GM21447 (cell line): Measurements from ENCODE around the gene TNNT3.
"Not testable (repeated sequence)": the region's sequence is repeated elsewhere in the genome, so short reads cannot be mapped to it uniquely, and the experiment has no call there.

Experiments
- ATAC-seq: cut with Tn5 transposase; IDR thresholded peaks from one replicate; pipeline ENCODE4 v1.9.1; 2021; ENCODE audit not compliant: unreplicated experiment

Gene TNNT3

DNA sequence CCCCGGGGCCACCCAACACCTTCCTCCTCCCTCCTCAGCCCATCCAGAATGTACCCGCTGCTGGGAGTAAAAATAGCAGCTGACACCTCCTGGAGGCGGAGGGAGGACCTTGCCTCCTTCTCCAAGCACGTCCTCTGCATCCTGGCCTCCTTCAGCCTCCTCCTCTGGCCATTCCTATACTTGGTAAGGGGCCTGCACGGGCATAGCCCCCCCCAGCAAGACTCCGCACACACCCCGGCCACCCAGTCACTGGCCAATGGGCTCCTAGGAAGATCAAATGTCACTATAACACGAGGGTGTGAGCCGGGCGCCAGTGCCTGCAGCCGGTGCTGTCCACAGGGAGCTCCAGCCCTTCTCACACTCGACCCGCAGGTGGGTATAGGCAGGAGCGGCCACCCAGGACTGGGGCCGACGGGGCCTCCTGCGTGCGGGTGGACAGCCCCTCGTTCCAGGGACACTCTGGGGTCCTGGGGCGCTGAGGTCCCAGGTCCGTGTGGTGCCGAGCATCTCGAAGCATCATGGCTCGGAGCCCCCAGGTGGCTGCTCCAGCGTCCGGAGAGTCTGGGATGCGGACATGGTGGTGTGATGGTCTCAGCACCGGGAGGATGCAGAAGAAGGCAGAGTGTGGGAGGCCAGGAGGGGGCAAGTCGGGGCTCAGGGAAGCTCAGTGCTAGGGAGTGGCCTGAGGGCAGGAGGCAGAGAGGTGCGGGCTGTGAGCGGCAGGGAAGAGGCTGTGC, at the start of gene TNNT3:
Gene TNNT3, plus strand, starts transcription at position 313 of the 737 bp plus-strand sequence. CDS start 3,172 bp downstream, outside the sequence.
- ATAC-seq: no peak

DNA sequence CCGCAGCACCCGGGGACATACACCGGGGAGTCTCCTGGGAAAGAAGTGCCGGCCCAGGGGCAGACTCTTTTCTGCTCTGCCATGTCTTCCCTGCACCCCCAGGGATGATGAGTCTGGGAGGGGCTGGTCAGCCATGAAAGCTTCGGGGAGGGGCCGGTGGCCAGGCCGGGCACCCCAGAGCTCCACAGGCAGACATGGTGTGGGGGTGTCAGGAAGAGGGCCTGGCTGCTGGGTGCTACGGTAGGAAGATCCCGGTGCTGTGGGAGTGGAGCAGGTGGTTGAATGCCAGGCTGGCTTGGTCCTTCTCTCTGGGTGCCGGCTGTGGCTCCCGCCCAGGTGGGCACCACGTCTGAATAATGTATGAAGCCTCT, 49.2 kb upstream of the TNNT3 start:
- no peak for ATAC-seq

DNA sequence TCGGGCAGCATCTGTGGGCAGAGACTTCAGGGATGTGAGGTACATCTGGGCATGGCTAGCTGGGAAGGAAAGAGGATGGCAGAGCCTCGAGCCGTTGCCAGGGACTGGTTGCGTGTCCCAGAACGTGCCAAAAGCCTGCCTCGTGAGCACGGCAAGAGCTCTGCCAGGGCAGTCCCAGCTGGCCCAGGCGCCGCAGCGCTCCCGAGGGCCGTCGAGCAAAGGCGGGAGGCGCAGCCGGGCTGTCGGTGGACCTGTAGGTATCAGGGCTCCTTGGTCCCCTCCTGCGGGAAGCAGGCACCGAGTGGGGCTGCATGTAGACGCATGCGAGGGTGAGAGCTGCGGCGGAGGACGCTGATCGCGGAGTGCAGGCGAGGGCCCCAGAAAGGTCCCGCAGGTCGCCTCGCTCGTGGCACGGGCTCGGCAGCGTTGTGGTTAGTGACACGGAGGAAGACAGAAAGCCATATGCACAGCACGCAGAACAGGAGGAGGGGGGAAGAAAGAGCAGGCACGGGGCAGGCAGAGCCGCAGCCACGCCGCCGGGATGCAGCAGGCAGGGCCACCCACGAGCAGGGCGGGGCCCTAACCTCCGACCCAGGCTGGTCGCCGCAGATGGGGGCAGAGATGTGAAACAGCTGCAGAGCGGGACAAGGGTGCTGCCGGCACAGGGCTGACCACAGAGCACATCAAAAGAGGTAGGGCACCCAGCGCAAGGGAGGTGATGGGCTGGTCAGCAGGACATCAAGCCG, 48.6 kb upstream of the TNNT3 start:
- no peak for ATAC-seq

DNA sequence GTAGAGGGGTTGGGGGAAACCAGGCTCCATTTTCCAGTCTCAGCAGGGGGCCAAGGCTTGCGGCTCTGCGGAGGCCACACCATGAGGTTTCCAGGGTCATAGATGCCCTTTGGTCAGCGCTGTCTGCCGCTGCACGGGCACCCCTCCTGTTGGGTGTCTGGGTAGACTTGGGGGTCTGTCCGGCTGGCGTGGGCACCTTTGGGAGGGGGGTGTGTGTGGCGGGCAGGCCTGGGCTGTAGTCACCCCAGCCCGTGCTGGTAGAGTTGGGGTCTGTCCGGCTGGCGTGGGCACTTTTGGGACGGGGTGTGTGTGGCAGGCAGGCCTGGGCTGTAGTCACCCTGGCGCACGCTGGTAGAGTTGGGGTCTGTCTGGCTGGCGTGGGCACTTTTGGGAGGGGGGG, 48.0 kb upstream of the TNNT3 start:
- ATAC-seq: no peak

DNA sequence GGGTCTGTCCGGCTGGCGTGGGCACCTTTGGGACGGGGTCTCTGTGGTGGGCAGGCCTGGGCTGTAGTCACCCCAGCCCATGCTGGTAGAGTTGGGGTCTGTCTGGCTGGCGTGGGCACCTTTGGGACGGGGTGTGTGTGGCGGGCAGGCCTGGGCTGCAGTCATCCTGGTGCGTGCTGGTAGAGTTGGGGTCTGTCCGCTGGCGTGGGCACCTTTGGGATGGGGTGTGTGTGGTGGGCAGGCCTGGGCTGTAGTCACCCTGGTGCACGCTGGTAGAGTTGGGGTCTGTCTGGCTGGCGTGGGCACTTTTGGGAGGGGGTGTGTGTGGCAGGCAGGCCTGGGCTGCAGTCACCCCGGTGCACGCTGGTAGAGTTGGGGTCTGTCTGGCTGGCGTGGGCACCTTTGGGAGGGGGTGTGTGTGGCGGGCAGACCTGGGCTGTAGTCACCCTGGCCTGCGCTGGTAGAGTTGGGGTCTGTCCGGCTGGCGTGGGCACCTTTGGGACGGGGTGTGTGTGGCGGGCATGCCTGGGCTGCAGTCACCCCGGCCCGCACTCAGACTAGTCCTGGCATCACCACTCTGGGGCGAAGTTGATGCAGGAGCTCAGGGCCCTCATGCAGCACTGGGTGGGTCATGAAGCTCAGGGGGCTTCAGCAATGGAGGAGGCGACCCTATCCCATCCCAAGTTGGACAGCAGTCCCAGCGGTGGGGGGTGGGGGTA, 47.1 kb upstream of the TNNT3 start:
- no peak for ATAC-seq

DNA sequence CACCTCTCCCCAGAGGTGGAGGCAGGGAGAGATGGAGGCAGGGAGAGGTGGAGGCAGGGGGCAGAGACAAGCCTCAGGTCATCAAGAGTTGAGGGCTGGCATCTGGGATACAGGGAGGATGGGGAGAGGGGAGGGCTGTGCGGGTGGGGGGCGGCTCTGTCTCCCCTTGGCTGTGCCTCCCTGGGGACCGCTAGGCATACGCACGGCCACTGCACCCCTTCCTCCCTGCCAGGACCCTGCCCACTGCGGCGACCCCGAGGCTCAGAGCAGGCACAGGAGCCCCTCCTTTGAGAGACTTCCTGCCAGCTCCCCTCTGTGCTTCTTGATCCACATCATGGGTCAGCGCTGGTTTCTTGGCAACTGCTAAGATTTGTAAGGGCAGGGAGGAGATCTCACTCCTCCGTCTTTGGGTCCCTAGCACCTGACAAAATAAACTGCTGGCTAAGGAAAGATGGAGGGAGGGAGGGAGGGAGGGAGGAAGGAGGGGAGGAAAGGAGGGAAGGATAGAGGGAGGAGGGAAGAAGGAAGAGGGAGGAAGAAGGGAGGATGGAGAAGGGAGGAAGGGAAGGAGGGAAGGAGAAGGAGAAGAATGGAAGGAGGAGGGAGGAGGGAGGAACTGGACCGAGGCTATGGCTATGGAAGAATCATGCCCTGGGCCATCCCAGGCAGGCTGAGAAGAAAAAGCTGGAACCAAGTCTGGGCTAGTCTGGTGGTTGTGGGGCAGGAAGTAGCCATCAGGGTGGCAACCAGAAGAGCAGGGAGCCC, 46.3 kb upstream of the TNNT3 start:
- no peak for ATAC-seq

DNA sequence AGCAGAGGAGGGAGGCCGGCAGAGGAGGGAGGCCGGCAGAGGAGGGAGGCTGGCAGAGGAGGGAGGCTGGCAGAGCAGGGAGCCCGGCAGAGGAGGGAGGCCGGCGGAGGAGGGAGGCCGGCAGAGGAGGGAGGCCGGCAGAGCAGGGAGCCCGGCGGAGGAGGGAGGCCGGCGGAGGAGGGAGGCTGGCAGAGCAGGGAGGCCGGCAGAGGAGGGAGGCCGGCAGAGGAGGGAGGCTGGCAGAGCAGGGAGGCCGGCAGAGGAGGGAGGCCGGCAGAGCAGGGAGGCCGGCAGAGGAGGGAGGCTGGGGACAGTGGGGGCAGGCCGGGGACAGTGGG, 45.7 kb upstream of the TNNT3 start:
- not testable (repeated sequence) for ATAC-seq

DNA sequence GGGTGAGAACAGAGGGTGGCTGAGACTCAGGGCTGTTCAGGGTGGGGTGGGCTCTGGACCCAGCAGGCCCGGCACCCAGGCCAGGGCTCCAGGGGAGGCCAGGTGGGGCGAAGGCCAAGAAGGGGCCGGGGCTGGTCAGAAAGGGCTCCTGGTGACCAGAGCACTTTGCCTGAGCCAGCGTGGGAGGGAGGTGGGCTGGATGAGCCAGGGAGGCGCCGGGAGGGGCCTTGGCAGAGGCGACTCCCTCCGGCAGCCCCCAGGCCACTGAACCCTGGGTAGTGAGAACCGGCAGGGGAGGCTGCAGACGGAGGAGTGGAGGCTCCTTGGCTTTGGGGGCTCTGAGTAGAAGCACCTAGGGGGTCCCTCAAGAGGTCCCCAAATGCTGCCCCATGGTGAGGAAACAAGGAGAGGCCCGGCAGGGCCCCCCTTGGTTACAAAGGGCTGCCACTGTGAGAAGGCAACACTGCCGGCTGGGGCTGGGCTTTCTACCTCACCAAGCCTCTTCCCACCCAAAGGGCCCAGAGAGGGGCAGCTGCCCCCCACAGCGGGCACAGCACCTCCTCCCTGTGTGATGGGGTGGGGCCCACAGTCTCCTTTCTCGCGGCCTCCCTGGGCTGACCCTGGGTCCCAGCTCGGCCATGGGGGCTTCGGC, 44.9 kb upstream of the TNNT3 start:
- ATAC-seq: not testable (repeated sequence)

DNA sequence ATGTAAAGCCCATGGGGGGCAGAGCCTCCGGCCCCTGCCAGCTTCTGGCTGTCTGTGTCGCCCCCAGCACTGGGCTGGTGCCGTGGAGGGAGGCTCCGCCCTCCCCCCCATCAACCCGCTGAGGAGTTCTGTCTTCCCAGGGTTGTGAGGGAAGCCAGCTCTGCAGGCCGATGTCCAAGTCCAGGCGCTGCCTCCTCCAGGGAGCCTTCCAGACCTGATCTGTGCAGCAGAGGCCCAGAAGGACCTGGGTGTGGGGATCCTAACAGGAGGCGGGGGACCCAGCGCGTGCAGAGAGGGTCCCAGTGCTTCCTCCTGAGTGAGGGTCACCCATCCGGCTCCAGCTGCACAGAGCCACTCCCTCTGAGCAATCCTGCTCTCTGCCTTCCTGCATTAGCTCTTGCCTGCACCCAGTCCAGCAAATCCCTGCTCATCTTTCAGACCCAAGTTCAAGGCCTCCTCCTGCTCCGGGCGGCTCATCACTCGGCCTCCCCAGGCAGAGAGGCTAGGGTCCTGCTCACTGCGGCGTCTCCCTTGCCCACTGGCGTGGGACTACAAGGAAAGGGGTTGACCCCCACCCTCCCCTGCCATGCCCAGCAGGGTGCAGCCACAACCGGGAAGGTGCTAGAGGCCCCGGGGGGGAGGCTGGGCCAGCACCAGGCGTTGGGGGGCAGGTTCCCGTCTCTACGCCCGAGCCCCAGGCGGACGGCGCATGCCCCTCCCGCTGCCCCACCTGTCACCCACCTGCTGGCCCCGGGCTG, 44.2 kb upstream of the TNNT3 start:
- no peak for ATAC-seq

DNA sequence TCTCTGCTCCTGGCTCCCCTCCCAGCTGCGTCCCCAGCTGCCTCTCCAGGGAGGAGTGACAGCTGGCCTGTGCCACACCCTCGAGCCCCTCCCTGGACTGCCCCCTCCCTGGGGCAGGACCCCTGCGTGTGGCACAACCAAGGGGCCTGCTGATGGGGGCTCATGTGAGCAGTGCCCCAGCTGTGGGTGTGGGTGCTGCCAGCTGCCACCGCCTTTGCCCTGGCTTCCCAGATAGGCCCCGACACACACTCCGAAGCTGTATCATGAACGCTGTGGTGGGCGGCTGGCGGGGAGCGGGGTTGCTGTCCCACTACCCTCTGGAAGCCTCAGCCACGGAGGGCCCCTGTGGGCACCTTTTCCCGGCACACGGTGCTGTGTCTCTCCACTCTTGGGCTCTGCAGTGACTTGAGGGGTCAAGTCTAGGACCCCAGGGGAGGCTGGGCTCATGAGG, 43.6 kb upstream of the TNNT3 start:
- not testable (repeated sequence) for ATAC-seq

DNA sequence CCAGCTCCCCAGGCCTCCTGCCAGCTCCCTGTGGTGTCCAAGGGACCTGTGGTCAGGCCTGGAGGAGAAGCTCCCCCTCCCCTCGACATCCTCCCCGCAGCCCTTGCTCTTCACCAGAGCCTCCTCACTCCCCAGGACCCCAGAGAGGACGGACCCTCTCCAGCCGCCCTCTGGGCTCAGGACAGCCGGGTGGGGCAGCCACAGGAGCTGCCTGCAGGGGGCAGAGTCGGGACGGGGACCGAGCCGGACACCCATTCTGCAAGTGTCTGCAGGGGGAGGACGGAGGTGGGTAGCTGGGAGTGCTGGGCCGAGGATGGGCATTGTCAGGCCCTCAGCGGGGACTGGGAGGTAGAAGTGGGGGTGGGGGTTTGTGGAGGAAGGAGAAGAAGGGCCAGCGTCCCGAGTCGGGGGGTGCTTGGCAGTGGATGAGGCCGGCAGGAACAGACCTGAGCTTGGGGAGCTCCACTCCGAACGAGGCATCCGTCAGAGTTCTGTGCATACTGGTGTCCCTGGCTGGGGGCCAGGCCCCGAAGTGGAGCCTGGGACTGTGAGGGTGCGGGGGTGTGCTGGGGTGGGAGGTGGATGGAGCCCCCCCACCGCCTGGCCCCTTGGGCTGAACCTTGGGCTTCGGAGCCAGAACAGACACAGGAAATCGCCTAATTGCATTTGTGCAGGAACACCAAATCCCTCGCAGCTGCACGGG, 43.0 kb upstream of the TNNT3 start:
- no peak for ATAC-seq

DNA sequence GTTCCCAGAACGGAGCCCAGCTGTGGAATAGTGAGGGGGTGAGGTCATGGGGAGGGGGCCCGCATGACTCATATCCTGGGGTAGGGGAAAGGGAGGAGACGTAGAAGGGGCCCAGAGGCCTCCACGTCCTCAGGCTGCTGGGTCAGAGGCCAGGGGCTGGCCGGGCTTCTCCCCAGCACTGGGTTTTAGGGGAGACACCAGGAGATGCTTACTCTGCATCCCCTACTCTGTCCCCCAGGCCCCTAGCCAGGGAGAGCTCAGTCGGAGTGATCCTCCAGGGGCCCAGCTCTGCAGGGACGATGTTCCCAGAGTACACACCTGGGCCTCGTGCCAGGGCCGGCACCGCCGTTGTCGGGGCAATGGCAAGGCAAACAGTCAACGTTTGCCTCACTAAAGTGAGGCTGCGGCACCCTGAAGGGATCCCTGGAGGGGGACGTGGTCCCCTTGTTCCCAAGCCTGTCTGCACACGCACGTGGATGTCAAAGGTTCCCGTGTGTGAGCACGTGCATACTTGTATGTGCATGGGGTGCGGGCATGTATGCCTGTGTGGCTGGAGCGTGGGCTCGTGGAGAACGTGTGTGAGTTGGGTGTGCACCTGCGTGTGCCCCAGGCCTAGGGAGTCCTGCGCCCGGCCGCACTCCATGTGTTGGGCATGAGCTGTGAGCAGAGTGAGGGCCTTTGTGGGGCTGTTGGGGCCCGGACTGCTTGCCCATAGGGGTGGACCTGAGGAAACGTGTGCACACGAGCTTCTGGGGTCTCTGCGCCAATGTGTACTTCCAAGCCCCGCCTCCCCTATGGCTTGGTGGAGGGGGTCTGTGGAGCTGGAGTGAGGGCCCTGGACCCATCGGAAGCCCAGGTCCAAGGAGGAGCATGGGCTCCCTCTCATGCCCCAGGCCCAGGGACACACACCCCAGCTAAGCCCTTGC, 42.0 kb upstream of the TNNT3 start:
- no peak for ATAC-seq

DNA sequence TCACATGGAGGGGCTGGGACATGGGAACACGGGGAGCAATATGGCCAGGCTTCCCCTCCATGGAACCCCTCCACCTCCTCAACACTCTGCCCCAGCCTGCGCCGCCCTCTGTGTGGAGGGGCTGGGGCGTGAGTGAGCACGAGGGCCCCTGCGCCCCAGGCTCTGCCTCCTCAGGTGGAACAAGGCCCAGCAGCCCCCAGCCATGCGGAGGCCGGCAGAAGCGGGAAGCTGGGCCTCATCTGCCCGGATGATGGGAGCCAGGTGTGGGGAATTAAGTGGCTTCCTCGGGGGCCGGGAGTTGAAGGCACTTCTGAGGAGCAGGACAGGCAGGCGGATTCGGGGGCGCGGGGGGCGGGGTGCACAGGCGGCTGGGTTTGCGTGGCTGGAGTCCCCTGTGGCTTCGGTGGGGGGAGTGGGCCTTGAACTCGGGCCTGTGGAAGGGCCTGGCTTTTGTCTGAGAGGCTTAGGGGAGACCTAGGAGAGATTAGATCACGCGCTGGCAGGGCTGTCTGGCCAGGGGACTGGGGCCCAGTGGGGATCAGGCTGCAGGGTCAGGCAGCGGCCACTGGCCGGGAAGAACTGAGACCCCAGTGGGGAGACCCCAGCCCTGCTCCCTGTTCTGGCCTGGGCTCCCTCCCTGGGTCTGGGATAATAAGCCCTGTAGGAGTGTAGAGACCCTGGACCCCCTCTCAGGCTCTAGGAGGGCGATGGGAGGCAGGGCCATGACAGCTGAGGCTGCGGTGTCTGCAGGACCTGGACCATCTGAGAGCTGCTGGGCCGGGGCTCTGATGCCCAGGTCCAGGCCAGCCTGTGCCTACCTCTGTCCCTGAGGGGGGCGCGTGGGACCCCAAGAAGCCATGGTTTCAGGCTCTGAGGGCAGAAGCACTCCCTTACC, 41.1 kb upstream of the TNNT3 start:
- no peak for ATAC-seq

DNA sequence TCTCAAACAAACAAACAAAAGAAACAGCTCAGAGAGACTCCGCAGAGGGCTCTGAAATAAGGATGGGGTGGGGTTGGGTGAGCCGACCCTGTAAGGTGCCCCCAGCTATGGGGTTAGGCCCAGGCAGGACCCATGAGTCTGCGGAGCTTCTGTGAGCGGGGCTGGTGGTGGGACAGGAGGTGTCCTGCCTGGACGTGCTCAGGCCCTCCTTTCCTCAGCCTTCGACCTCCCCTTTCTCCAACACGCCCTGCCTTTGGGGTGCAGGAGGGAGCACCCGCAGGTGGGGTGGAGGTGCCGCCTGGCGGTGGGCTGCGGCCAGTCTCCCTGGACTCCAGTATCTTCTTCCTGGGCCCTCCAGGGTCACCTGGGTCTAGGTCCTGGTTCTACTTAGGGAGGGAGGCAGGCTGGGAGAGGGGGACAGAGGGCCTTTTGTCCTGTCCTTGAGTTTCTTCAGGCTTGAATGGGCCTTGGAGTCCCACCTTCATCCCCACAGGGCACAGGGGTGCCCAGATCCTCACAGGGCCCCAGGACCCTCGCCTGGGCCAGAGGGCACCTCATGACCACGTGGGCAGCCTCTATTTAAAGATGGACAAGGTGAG, 40.1 kb upstream of the TNNT3 start:
- no peak for ATAC-seq

DNA sequence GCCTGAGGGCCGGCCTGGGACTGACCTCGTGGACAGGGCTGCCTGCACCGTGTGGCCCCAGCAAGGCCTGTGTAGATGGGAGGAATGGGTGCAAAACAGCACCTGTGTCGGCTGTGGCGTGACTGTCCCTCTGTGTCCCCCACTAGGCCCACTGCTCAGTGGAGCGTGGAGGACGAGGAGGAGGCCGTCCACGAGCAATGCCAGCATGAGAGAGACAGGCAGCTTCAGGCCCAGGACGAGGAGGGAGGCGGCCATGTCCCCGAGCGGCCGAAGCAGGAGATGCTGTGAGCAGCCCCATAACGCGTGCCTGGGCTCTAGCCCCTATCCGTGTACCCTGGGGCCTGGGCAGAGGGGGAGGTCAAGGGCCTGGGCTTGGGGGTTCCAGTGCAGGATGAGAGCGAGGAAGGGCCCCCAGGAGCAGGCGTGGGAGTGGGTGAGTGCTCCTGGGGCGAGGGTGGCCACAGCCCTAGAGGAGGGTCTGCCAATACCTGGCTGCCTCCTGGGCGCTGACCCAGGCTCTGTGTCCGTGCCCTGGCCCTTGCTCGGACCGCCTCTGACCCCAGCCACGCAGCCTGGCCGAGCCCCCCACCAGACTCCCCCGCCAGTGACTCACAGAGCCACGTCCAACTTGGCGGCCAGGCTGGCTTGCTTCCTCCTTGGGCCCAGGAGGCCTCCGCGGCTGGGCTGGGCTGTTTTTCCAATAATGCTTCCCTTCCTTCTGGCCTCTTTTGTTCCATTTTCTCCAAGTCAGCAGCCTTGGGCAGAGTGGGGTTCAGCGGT, 39.4 kb upstream of the TNNT3 start:
- no peak for ATAC-seq
